HepG2 (cell line): ENCODE results near the gene OR2V2. TPM values are rescaled to one million over a fixed set of nuclear protein-coding genes. Genes with fewer than 3 reads are reported as not detected.

Experiments used
- AKAP8 ChIP-seq: sonication (generic); formaldehyde crosslinking; IDR thresholded peaks from 2 replicates; pipeline ENCODE4 v1.5.1; 2020; ENCODE audit warnings: mild to moderate bottlenecking, missing genetic modification reagents
- ATF3 ChIP-seq: sonication (generic); formaldehyde crosslinking; IDR thresholded peaks from 2 replicates; pipeline ENCODE4 v1.4.0; 2020; ENCODE audit warnings: missing genetic modification reagents
- CREBL2 ChIP-seq: sonication (generic); formaldehyde crosslinking; IDR thresholded peaks from 2 replicates; pipeline ENCODE4 v1.8.1; 2023; ENCODE audit warnings: missing genetic modification reagents, mild to moderate bottlenecking, borderline replicate concordance
- EP300 ChIP-seq, 3 experiments: sonication (generic) in 1 of 3; formaldehyde crosslinking in 1 of 3; IDR thresholded peaks; 2 replicates each; pipeline versions ENCODE4 v1.5.1 to v1.6.1; 2011 to 2020; ENCODE audit warnings: low read depth in 2 of 3, low read length in 2 of 3, borderline replicate concordance in 1 of 3, improper control_type of control experiment in 1 of 3, mild to moderate bottlenecking in 1 of 3, missing genetic modification reagents in 1 of 3, moderate library complexity in 1 of 3
- GABPB1 ChIP-seq: IDR thresholded peaks from 2 replicates; pipeline ENCODE4 v1.6.1; 2016; ENCODE audit warnings: mild to moderate bottlenecking, missing genetic modification reagents, moderate library complexity, missing compliant biosample characterization
- GATAD1 ChIP-seq: IDR thresholded peaks from 2 replicates; pipeline ENCODE4 v1.6.1; 2016; ENCODE audit warnings: missing genetic modification reagents, missing compliant biosample characterization
- GATAD2A ChIP-seq: IDR thresholded peaks from 2 replicates; pipeline ENCODE4 v1.6.1; 2016
- ISX ChIP-seq: sonication (generic); formaldehyde crosslinking; conservative IDR thresholded peaks from 2 replicates; pipeline ENCODE4 v1.5.0; 2020; ENCODE audit warnings: missing genetic modification reagents
- MBNL3 ChIP-seq: fragments of 250-450 bp; sonication (Bioruptor Pico); conservative IDR thresholded peaks from 2 replicates; pipeline ENCODE4 v1.8.0; 2022; ENCODE audit warnings: mild to moderate bottlenecking, inconsistent platforms
- PBX2 ChIP-seq: IDR thresholded peaks from 2 replicates; pipeline ENCODE4 v1.6.1; 2016; ENCODE audit warnings: control low read depth
- RFX3 ChIP-seq: IDR thresholded peaks from 2 replicates; pipeline ENCODE4 v1.6.1; 2016; ENCODE audit warnings: missing biosample characterization, missing genetic modification reagents
- WIZ ChIP-seq: sonication (generic); formaldehyde crosslinking; IDR thresholded peaks from 2 replicates; pipeline ENCODE4 v1.5.1; 2020; ENCODE audit warnings: mild to moderate bottlenecking, missing genetic modification reagents
- ZBTB3 ChIP-seq: sonication (generic); formaldehyde crosslinking; IDR thresholded peaks from 2 replicates; pipeline ENCODE4 v1.4.0; 2020; ENCODE audit warnings: low read depth, mild to moderate bottlenecking, moderate library complexity, missing genetic modification reagents, borderline replicate concordance
- ZNF253 ChIP-seq: sonication (generic); formaldehyde crosslinking; IDR thresholded peaks from 2 replicates; pipeline ENCODE4 v1.8.0; 2022; ENCODE audit warnings: mild to moderate bottlenecking, missing genetic modification reagents, borderline replicate concordance
- ZNF280B ChIP-seq: sonication (generic); formaldehyde crosslinking; IDR thresholded peaks from 2 replicates; pipeline ENCODE4 v1.5.0; 2020; ENCODE audit warnings: missing genetic modification reagents, mild to moderate bottlenecking, borderline replicate concordance
- ZNF292 ChIP-seq: sonication (generic); formaldehyde crosslinking; IDR thresholded peaks from 2 replicates; pipeline ENCODE4 v1.8.1; 2022; ENCODE audit warnings: mild to moderate bottlenecking, low read depth, missing genetic modification reagents, borderline replicate concordance
- ZNF329 ChIP-seq: sonication (generic); formaldehyde crosslinking; IDR thresholded peaks from 2 replicates; pipeline ENCODE4 v1.9.0; 2021; ENCODE audit warnings: low read depth, mild to moderate bottlenecking, missing genetic modification reagents
- ZNF784 ChIP-seq: sonication (generic); formaldehyde crosslinking; IDR thresholded peaks from 2 replicates; pipeline ENCODE4 v1.5.1; 2020; ENCODE audit warnings: missing genetic modification reagents, mild to moderate bottlenecking, borderline replicate concordance
- polyA plus RNA-seq, 8 experiments: library from polyadenylated mRNA; depleted of rRNA in 3 of 8; stranded (reverse) in 7 of 8; unstranded in 1 of 8; fragments of >200 nt; fragmentation: Illumina TruSeq in 4 of 8; extraction: Trizol in 4 of 8; gene quantifications; 2 replicates each; pipeline versions ENCODE4 v1.2.1 to v1.2.3, GENCODE V29; 2011 to 2016; ENCODE audit warnings: low read depth in 4 of 8, missing spikeins in 1 of 8, mixed read lengths in 1 of 8; ENCODE audit not compliant: insufficient read depth in 1 of 8
- total RNA-seq, 5 experiments: library from RNA; depleted of rRNA; stranded (reverse); fragments of >200 nt; fragmentation: Illumina TruSeq; extraction: Trizol; gene quantifications; 2 replicates each; pipeline ENCODE4 v1.2.3, GENCODE V29; 2016; ENCODE audit warnings: low read depth in 1 of 5
- TF ChIP-seq, protein P1 (sequence below): IDR thresholded peaks from 2 replicates; pipeline ENCODE4 v1.6.1; 2016; ENCODE audit warnings: missing compliant biosample characterization, missing genetic modification reagents, borderline replicate concordance
- TF ChIP-seq, protein P2 (sequence below), 2 experiments: sonication (generic) in 1 of 2; formaldehyde crosslinking in 1 of 2; IDR thresholded peaks; 2 replicates each; pipeline versions ENCODE4 v1.4.0 to v1.6.1; 2018 to 2020; ENCODE audit warnings: missing genetic modification reagents in 2 of 2, borderline replicate concordance in 1 of 2, low read depth in 1 of 2, mild to moderate bottlenecking in 1 of 2, missing biosample characterization in 1 of 2

Gene OR2V2
- total and polyA plus RNA-seq, 2 of the 13 experiments (the other 11 are each of a cell fraction or from before 2014, with no cell fraction given) = not detected

- peak; percentile 53 for TF ChIP-seq GATAD2A (CRISPR knock-in tag)
- no peak for TF ChIP-seq GABPB1
- no peak for TF ChIP-seq MBNL3 (CRISPR knock-in tag)
- TF ChIP-seq ZBTB3 = no peak
- TF ChIP-seq RFX3 = no peak
- no peak for TF ChIP-seq ISX (CRISPR knock-in tag)
- TF ChIP-seq PBX2 = no peak
- no peak for TF ChIP-seq ZNF329 (CRISPR knock-in tag)
- no peak for TF ChIP-seq WIZ (CRISPR knock-in tag)
- TF ChIP-seq ATF3 (CRISPR knock-in tag) = no peak
- TF ChIP-seq EP300 (IDR thresholded peaks at IDR 0.05; ENCODE audit: low read depth in 2 of 2, low read length in 2 of 2) = no peak
- TF ChIP-seq EP300 (CRISPR knock-in tag; IDR thresholded peaks at IDR 0.05; ENCODE audit: borderline replicate concordance) = no peak
- no peak for TF ChIP-seq ZNF784
- TF ChIP-seq ZNF292 = 0 out of 2 replicates have a peak, but pooled peaks have one; percentile 19
- TF ChIP-seq, protein P1, sequence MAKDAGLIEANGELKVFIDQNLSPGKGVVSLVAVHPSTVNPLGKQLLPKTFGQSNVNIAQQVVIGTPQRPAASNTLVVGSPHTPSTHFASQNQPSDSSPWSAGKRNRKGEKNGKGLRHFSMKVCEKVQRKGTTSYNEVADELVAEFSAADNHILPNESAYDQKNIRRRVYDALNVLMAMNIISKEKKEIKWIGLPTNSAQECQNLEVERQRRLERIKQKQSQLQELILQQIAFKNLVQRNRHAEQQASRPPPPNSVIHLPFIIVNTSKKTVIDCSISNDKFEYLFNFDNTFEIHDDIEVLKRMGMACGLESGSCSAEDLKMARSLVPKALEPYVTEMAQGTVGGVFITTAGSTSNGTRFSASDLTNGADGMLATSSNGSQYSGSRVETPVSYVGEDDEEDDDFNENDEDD (CRISPR knock-in tag) = peak; percentile 35; the same call in 1 of the 2 replicates
- no peak for TF ChIP-seq ZNF280B
- no peak for TF ChIP-seq ZNF253
- TF ChIP-seq, protein P2, sequence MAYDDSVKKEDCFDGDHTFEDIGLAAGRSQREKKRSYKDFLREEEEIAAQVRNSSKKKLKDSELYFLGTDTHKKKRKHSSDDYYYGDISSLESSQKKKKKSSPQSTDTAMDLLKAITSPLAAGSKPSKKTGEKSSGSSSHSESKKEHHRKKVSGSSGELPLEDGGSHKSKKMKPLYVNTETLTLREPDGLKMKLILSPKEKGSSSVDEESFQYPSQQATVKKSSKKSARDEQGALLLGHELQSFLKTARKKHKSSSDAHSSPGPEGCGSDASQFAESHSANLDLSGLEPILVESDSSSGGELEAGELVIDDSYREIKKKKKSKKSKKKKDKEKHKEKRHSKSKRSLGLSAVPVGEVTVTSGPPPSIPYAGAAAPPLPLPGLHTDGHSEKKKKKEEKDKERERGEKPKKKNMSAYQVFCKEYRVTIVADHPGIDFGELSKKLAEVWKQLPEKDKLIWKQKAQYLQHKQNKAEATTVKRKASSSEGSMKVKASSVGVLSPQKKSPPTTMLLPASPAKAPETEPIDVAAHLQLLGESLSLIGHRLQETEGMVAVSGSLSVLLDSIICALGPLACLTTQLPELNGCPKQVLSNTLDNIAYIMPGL (CRISPR knock-in tag; IDR thresholded peaks at IDR 0.05; ENCODE audit: borderline replicate concordance in 1 of 2, low read depth in 1 of 2) = peak; percentile 91 to 93
- 0 out of 2 replicates have a peak, but pooled peaks have one; percentile 32 for TF ChIP-seq GATAD1 (CRISPR knock-in tag)
- no peak for TF ChIP-seq AKAP8 (CRISPR knock-in tag)
- no peak for TF ChIP-seq CREBL2 (CRISPR knock-in tag)
Measured at GRCh38 chr5:181181650-181182565, 34.5 kb downstream of the OR2V2 start (continued).
